WTC11 (cell line): ENCODE results near the gene ATP6V0E1. TPM values are rescaled to one million over a fixed set of nuclear protein-coding genes. Genes with fewer than 3 reads are reported as not detected.

Experiments
- ARID4B ChIP-seq: sonication (generic); formaldehyde crosslinking; IDR thresholded peaks from 2 replicates; pipeline ENCODE4 v1.8.0; 2023; ENCODE audit warnings: missing genetic modification reagents, mild to moderate bottlenecking, borderline replicate concordance
- ELF4 ChIP-seq: sonication (generic); formaldehyde crosslinking; IDR thresholded peaks from 2 replicates; pipeline ENCODE4 v1.8.1; 2022; ENCODE audit warnings: low read depth, mild to moderate bottlenecking, moderate library complexity, missing genetic modification reagents
- JAZF1 ChIP-seq: fragments of 250-450 bp; sonication (Bioruptor Pico); IDR thresholded peaks from 2 replicates; pipeline ENCODE4 v1.9.0; 2021; ENCODE audit warnings: moderate library complexity, mild to moderate bottlenecking, inconsistent platforms
- PREB ChIP-seq: sonication (generic); formaldehyde crosslinking; IDR thresholded peaks from 2 replicates; pipeline ENCODE4 v1.8.1; 2022; ENCODE audit warnings: mild to moderate bottlenecking, missing genetic modification reagents, moderate library complexity, borderline replicate concordance
- total RNA-seq: library from RNA; stranded (reverse); gene quantifications from 3 replicates; pipeline ENCODE4 v1.2.3, GENCODE V29; 2021

ATP6V0E1 gene
- total RNA-seq, 1 experiment from 2014 or later: 80.9 TPM

- TF ChIP-seq ARID4B (CRISPR knock-in tag) (no peak), JAZF1 (no peak), PREB (no peak), ELF4 (CRISPR knock-in tag) (no peak)
Measured at GRCh38 chr5:173078878-173079277, 95.3 kb downstream of the ATP6V0E1 start (continued).

Other genes starting within 250 kb of the ATP6V0E1 start
- 9.5 to 12.4 TPM (median 11.0 TPM) in 3 replicates for gene DUSP1, start 212.6 kb upstream of the ATP6V0E1 start, total RNA-seq
- gene ERGIC1, start 149.5 kb upstream of the ATP6V0E1 start, total RNA-seq: 89.8 to 101 TPM (median 97.1 TPM) in 3 replicates
- gene RPL26L1, start 24.3 kb upstream of the ATP6V0E1 start, total RNA-seq: 46.2 to 52.2 TPM (median 51.9 TPM) in 3 replicates
- gene CREBRF, start 72.6 kb downstream of the ATP6V0E1 start, total RNA-seq: 5.7 to 7.2 TPM (median 6.3 TPM) in 3 replicates
- 11.3 to 15.4 TPM (median 12.4 TPM) in 3 replicates for gene BNIP1, start 160.8 kb downstream of the ATP6V0E1 start, total RNA-seq